SK-N-SH treated with all-trans-retinoic acid at 6 μM for 48 hours (cell line): ENCODE measurements around the gene WFDC5.

ENCODE experiments used
- ARNTL ChIP-seq: fragments of 450-650 bp; formaldehyde crosslinking; IDR thresholded peaks from 2 replicates; pipeline ENCODE4 v1.5.0; 2020; ENCODE audit warnings: low read depth, mild to moderate bottlenecking, moderate library complexity, borderline replicate concordance
- BACH2 ChIP-seq: fragments of 250-450 bp; sonication (Bioruptor Pico); IDR thresholded peaks from 2 replicates; pipeline ENCODE4 v1.9.0; 2021; ENCODE audit warnings: mild to moderate bottlenecking, borderline replicate concordance
- CSDC2 ChIP-seq: fragments of 250-450 bp; sonication (Bioruptor Pico); IDR thresholded peaks from 2 replicates; pipeline ENCODE4 v1.5.0; 2020; ENCODE audit warnings: mild to moderate bottlenecking, moderate library complexity
- OSR1 ChIP-seq: fragments of 250-450 bp; sonication (Bioruptor Pico); IDR thresholded peaks from 2 replicates; pipeline ENCODE4 v1.8.0; 2022; ENCODE audit warnings: moderate library complexity, mild to moderate bottlenecking, inconsistent platforms
- TCF4 ChIP-seq: fragments of 250-450 bp; sonication (Bioruptor Pico); IDR thresholded peaks from 2 replicates; pipeline ENCODE4 v1.8.0; 2021; ENCODE audit warnings: mild to moderate bottlenecking, moderate library complexity, borderline replicate concordance

GRCh38 chr20:45097485-45098102 is 17.4 kb downstream of the WFDC5 start:
- TF ChIP-seq OSR1 (no peak), ARNTL (no peak), CSDC2 (CRISPR knock-in tag) (no peak), TCF4 (CRISPR knock-in tag) (no peak), BACH2 (no peak)
